CD4-positive, alpha-beta T cell treated with Interleukin-21 for 1 hour (primary cell): ENCODE results near the gene NAA10.

Experiments used
- DNase-seq: peaks from one replicate; pipeline ENCODE4 v3.0.0-alpha.2; 2020

NAA10 gene

GRCh38 chrX:153927922-153928760, 6.7 kb downstream of the NAA10 start:
- DNase-seq = peak; percentile 96

GRCh38 chrX:153927672-153927921, 7.2 kb downstream of the NAA10 start:
- no peak for DNase-seq

GRCh38 chrX:153926858-153927671, 7.8 kb downstream of the NAA10 start:
- peak; percentile 84 for DNase-seq

GRCh38 chrX:153926552-153926857, 8.3 kb downstream of the NAA10 start:
- DNase-seq = no peak

GRCh38 chrX:153925739-153926551, 8.9 kb downstream of the NAA10 start, which contains the start of gene ARHGAP4:
TSS of gene ARHGAP4 (minus strand) at chrX:153926264. CDS start at chrX:153926202, 62 bp downstream.
- DNase-seq = peak; percentile 49

GRCh38 chrX:153925387-153925738, 9.5 kb downstream of the NAA10 start:
- DNase-seq = no peak

- DNase-seq = peak; percentile 60
Observed at GRCh38 chrX:153924149-153924861, 10.5 kb downstream of the NAA10 start.

- DNase-seq = no peak
Observed at GRCh38 chrX:153922932-153923857, 11.6 kb downstream of the NAA10 start.

- DNase-seq = no peak
Observed at GRCh38 chrX:153921511-153922446, 13.1 kb downstream of the NAA10 start.

GRCh38 chrX:153921070-153921469, 13.8 kb downstream of the NAA10 start:
- no peak for DNase-seq

GRCh38 chrX:153920546-153920945, 14.3 kb downstream of the NAA10 start:
- DNase-seq = no peak

- no peak for DNase-seq
Observed at GRCh38 chrX:153919281-153919680, 15.6 kb downstream of the NAA10 start.

GRCh38 chrX:153917869-153918268, 17.0 kb downstream of the NAA10 start:
- no peak for DNase-seq

- DNase-seq = no peak
Observed at GRCh38 chrX:153913701-153914100, 21.1 kb downstream of the NAA10 start.

GRCh38 chrX:153913211-153913610, 21.6 kb downstream of the NAA10 start:
- no peak for DNase-seq

- DNase-seq = no peak
Observed at GRCh38 chrX:153911798-153912197, 23.0 kb downstream of the NAA10 start.

- no peak for DNase-seq
Observed at GRCh38 chrX:153910446-153910845, 24.4 kb downstream of the NAA10 start.

- no peak for DNase-seq
Observed at GRCh38 chrX:153909980-153910360, 24.9 kb downstream of the NAA10 start.

- no peak for DNase-seq
Observed at GRCh38 chrX:153909024-153909979, 25.5 kb downstream of the NAA10 start.
